Fibroblast of lung (primary cell): ENCODE results near the gene BRI3BP.

ENCODE experiments used
- CTCF ChIP-seq, 2 donors: IDR thresholded peaks in 1 of 2; conservative IDR thresholded peaks in 1 of 2; 1 replicate in 1 of 2; 2 replicates in 1 of 2; pipeline ENCODE4 v1.5.1; 2011 to 2012; ENCODE audit warnings: low read length in 2 of 2, control low read depth in 1 of 2, inconsistent platforms in 1 of 2, low read depth in 1 of 2, mild to moderate bottlenecking in 1 of 2
- EZH2 ChIP-seq: IDR thresholded peaks from 2 replicates; pipeline ENCODE4 v1.5.1; 2012; ENCODE audit warnings: low read length, control low read depth, mild to moderate bottlenecking; ENCODE audit errors: missing control alignments

GRCh38 chr12:125017801-125018200 lies 24.4 kb downstream of the BRI3BP start:
- no peak for TF ChIP-seq CTCF (conservative IDR thresholded peaks at IDR 0.05 in 1 of 2, IDR thresholded peaks at IDR 0.05 in 1 of 2; ENCODE audit: low read depth in 1 of 2, low read length in 2 of 2)
- no peak for TF ChIP-seq EZH2
